ENCODE measurements around the gene DIP2C. TPM values are rescaled to one million over a fixed set of nuclear protein-coding genes. Genes with fewer than 3 reads are reported as not detected.

DIP2C gene
- total RNA-seq, 4 donors from 2014 or later = 10.5 to 40.5 (median 19.5) TPM

GRCh38 chr10:404991-405390 is 284.5 kb downstream of the DIP2C start:
- intact Hi-C loops (cut with DNase I; ENCODE audit: low total_unique reads) = no loop called here
- no peaks in the 10 kb centered on the region for H3K9me3 ChIP-seq
- H3K36me3 ChIP-seq = no peaks in the 10 kb centered on the region
- DNase-seq = no peak
- H3K4me3 ChIP-seq = no peak overlapping the region
- no peak for TF ChIP-seq POLR2A (IDR thresholded peaks at IDR 0.05)
- TF ChIP-seq CTCF (IDR thresholded peaks at IDR 0.05) = no peak
- no peaks in the 10 kb centered on the region for H3K27me3 ChIP-seq
- no peaks in the 10 kb centered on the region for H3K4me1 ChIP-seq
- no peak overlapping the region for H3K27ac ChIP-seq

- no peaks in the 10 kb centered on the region for H3K9me3 ChIP-seq
- TF ChIP-seq CTCF (IDR thresholded peaks at IDR 0.05) (no peak), POLR2A (IDR thresholded peaks at IDR 0.05) (no peak)
- H3K4me3 ChIP-seq = no peak overlapping the region
- no peaks in the 10 kb centered on the region for H3K36me3 ChIP-seq
- no peak for DNase-seq
- H3K27me3 ChIP-seq = no peaks in the 10 kb centered on the region
- intact Hi-C loops (cut with DNase I; ENCODE audit: low total_unique reads) = no loop called here
- H3K4me1 ChIP-seq = no peaks in the 10 kb centered on the region
- no peak overlapping the region for H3K27ac ChIP-seq
Observed at GRCh38 chr10:404346-404745, 285.1 kb downstream of the DIP2C start.

- DNase-seq = no peak
- no peaks in the 10 kb centered on the region for H3K36me3 ChIP-seq
- no peaks in the 10 kb centered on the region for H3K4me1 ChIP-seq
- intact Hi-C loops (cut with DNase I; ENCODE audit: low total_unique reads) = no loop called here
- no peak overlapping the region for H3K27ac ChIP-seq
- no peaks in the 10 kb centered on the region for H3K9me3 ChIP-seq
- no peaks in the 10 kb centered on the region for H3K27me3 ChIP-seq
- H3K4me3 ChIP-seq = no peak overlapping the region
- no peak for TF ChIP-seq CTCF (IDR thresholded peaks at IDR 0.05)
- no peak for TF ChIP-seq POLR2A (IDR thresholded peaks at IDR 0.05)
Observed at GRCh38 chr10:398954-399353, 290.5 kb downstream of the DIP2C start.

- Histone ChIP-seq H3K27ac (no peak overlapping the region), H3K27me3 (no peaks in the 10 kb centered on the region), H3K4me1 (no peaks in the 10 kb centered on the region), H3K36me3 (no peaks in the 10 kb centered on the region), H3K9me3 (no peaks in the 10 kb centered on the region), H3K4me3 (no peak overlapping the region)
- TF ChIP-seq CTCF (IDR thresholded peaks at IDR 0.05) (no peak), POLR2A (IDR thresholded peaks at IDR 0.05) (no peak)
- no peak for DNase-seq
- intact Hi-C loops (cut with DNase I; ENCODE audit: low total_unique reads) = no loop called here
Observed at GRCh38 chr10:397321-398068, 292.0 kb downstream of the DIP2C start.

- Histone ChIP-seq H3K4me3 (no peak overlapping the region), H3K27ac (no peak overlapping the region), H3K9me3 (no peaks in the 10 kb centered on the region), H3K4me1 (no peaks in the 10 kb centered on the region), H3K27me3 (no peaks in the 10 kb centered on the region), H3K36me3 (no peaks in the 10 kb centered on the region)
- no peak for DNase-seq
- TF ChIP-seq CTCF (IDR thresholded peaks at IDR 0.05) (no peak), POLR2A (IDR thresholded peaks at IDR 0.05) (no peak)
- intact Hi-C loops (cut with DNase I; ENCODE audit: low total_unique reads) = no loop called here
Observed at GRCh38 chr10:396535-397220, 292.8 kb downstream of the DIP2C start.
